ENCODE measurements around the gene TRIP11.

TRIP11 gene

GRCh38 chr14:91975763-91976162 lies 64.1 kb downstream of the TRIP11 start:
- Histone ChIP-seq H4K20me1 (ENCODE audit: insufficient read depth, low read length) (no peaks in the 10 kb centered on the region), H3K9me3 (replicated peaks; ENCODE audit: insufficient read depth, low read length) (no peaks in the 10 kb centered on the region), H2AFZ (ENCODE audit: low read length) (no peak overlapping the region), H3K27ac (ENCODE audit: low read length) (no peak overlapping the region), H3K4me3 (ENCODE audit: low read length) (no peak overlapping the region), H3K9me2 (replicated peaks; ENCODE audit: insufficient read depth, low read length) (no peaks in the 10 kb centered on the region), H3F3A (ENCODE audit: insufficient read depth, low read length) (no peaks in the 10 kb centered on the region), H3K27me3 (replicated peaks; ENCODE audit: insufficient read depth, low read length) (no peaks in the 10 kb centered on the region), H3K4me1 (ENCODE audit: low read length) (no peaks in the 10 kb centered on the region), H3K79me2 (ENCODE audit: low read length) (no peaks in the 10 kb centered on the region), H3K9ac (ENCODE audit: low read length) (no peak overlapping the region), H3K36me3 (replicated peaks; ENCODE audit: insufficient read depth, low read length) (no peaks in the 10 kb centered on the region), H3K4me2 (ENCODE audit: low read depth, low read length) (no peak overlapping the region)
- no peak for DNase-seq
- TF ChIP-seq CTCF (IDR thresholded peaks at IDR 0.05; ENCODE audit: low read length) (no peak), EZH2phosphoT487 (IDR thresholded peaks at IDR 0.05; ENCODE audit: low read length) (no peak), EZH2 (optimal IDR thresholded peaks at IDR 0.05; ENCODE audit: low read depth, low read length) (no peak)

- DNase-seq, result no peak
Observed at GRCh38 chr14:91971188-91971778, 68.6 kb downstream of the TRIP11 start.

GRCh38 chr14:91968280-91968679 lies 71.6 kb downstream of the TRIP11 start:
- H3K4me2 ChIP-seq (ENCODE audit: low read depth, low read length), result no peak overlapping the region
- H3K4me1 ChIP-seq (ENCODE audit: low read length), result no peaks in the 10 kb centered on the region
- DNase-seq, result no peak
- H3K9me2 ChIP-seq (replicated peaks; ENCODE audit: insufficient read depth, low read length), result no peaks in the 10 kb centered on the region
- no peaks in the 10 kb centered on the region for H3K27me3 ChIP-seq (replicated peaks; ENCODE audit: insufficient read depth, low read length)
- no peaks in the 10 kb centered on the region for H3K9me3 ChIP-seq (replicated peaks; ENCODE audit: insufficient read depth, low read length)
- H3K4me3 ChIP-seq (ENCODE audit: low read length), result no peak overlapping the region
- no peak overlapping the region for H2AFZ ChIP-seq (ENCODE audit: low read length)
- no peak overlapping the region for H3K9ac ChIP-seq (ENCODE audit: low read length)
- no peaks in the 10 kb centered on the region for H4K20me1 ChIP-seq (ENCODE audit: insufficient read depth, low read length)
- no peak overlapping the region for H3K27ac ChIP-seq (ENCODE audit: low read length)
- no peak for TF ChIP-seq EZH2phosphoT487 (IDR thresholded peaks at IDR 0.05; ENCODE audit: low read length)
- no peak for TF ChIP-seq CTCF (IDR thresholded peaks at IDR 0.05; ENCODE audit: low read length)
- TF ChIP-seq EZH2 (optimal IDR thresholded peaks at IDR 0.05; ENCODE audit: low read depth, low read length), result no peak
- no peaks in the 10 kb centered on the region for H3K36me3 ChIP-seq (replicated peaks; ENCODE audit: insufficient read depth, low read length)
- no peaks in the 10 kb centered on the region for H3F3A ChIP-seq (ENCODE audit: insufficient read depth, low read length)
- no peaks in the 10 kb centered on the region for H3K79me2 ChIP-seq (ENCODE audit: low read length)

More at GRCh38 chr14:91971188-91971778, 68.6 kb downstream of the TRIP11 start:
- no peaks in the 10 kb centered on the region for H3K79me2 ChIP-seq (ENCODE audit: low read length)
- no peaks in the 10 kb centered on the region for H3K36me3 ChIP-seq (replicated peaks; ENCODE audit: insufficient read depth, low read length)
- TF ChIP-seq EZH2phosphoT487 (IDR thresholded peaks at IDR 0.05; ENCODE audit: low read length) (no peak), EZH2 (optimal IDR thresholded peaks at IDR 0.05; ENCODE audit: low read depth, low read length) (no peak), CTCF (IDR thresholded peaks at IDR 0.05; ENCODE audit: low read length) (no peak)
- H3K9me2 ChIP-seq (replicated peaks; ENCODE audit: insufficient read depth, low read length), result no peaks in the 10 kb centered on the region
- no peak overlapping the region for H2AFZ ChIP-seq (ENCODE audit: low read length)
- H3K4me1 ChIP-seq (ENCODE audit: low read length), result no peaks in the 10 kb centered on the region
- no peak overlapping the region for H3K4me2 ChIP-seq (ENCODE audit: low read depth, low read length)
- H3K9me3 ChIP-seq (replicated peaks; ENCODE audit: insufficient read depth, low read length), result no peaks in the 10 kb centered on the region
- H3K4me3 ChIP-seq (ENCODE audit: low read length), result no peak overlapping the region
- H3K9ac ChIP-seq (ENCODE audit: low read length), result no peak overlapping the region
- no peak overlapping the region for H3K27ac ChIP-seq (ENCODE audit: low read length)
- no peaks in the 10 kb centered on the region for H4K20me1 ChIP-seq (ENCODE audit: insufficient read depth, low read length)
- H3K27me3 ChIP-seq (replicated peaks; ENCODE audit: insufficient read depth, low read length), result no peaks in the 10 kb centered on the region
- no peaks in the 10 kb centered on the region for H3F3A ChIP-seq (ENCODE audit: insufficient read depth, low read length)

Data from MM.1S (cell line).